Endodermal cell (in vitro differentiated cells): ENCODE data around the gene DYNLT2B. TPM values are rescaled to one million over a fixed set of nuclear protein-coding genes. Genes with fewer than 3 reads are reported as not detected.
A peak's percentile ranks its signal among the peaks of the same experiment; 100 is the strongest.

Source experiments
- DNase-seq: peaks from one replicate; pipeline ENCODE4 v3.0.0-alpha.2; 2017
- H3K27ac ChIP-seq: 2 replicates; pipeline ENCODE4 v1.5.1; 2013; ENCODE audit warnings: mild to moderate bottlenecking, low read depth, low read length, moderate library complexity
- H3K27me3 ChIP-seq: 2 replicates; pipeline ENCODE4 v1.6.1; 2013; ENCODE audit warnings: mild to moderate bottlenecking, low read length, moderate library complexity; ENCODE audit not compliant: insufficient read depth, control insufficient read depth, poor library complexity, severe bottlenecking
- H3K36me3 ChIP-seq: 2 replicates; pipeline ENCODE4 v1.7.0; 2013; ENCODE audit warnings: mild to moderate bottlenecking, low read length, moderate library complexity; ENCODE audit not compliant: control insufficient read depth, insufficient read depth
- H3K4me1 ChIP-seq: one replicate; pipeline ENCODE4 v1.7.0; 2013; ENCODE audit warnings: low read length; ENCODE audit not compliant: control insufficient read depth, insufficient read depth
- H3K4me3 ChIP-seq: 2 replicates; pipeline ENCODE4 v1.5.1; 2013; ENCODE audit warnings: mild to moderate bottlenecking, low read length, moderate library complexity
- H3K9ac ChIP-seq: 2 replicates; pipeline ENCODE4 v1.6.1; 2013; ENCODE audit warnings: mild to moderate bottlenecking, low read length, moderate library complexity; ENCODE audit not compliant: poor library complexity, severe bottlenecking; ENCODE audit errors: extremely low read depth
- H3K9me3 ChIP-seq: 2 replicates; pipeline ENCODE4 v1.6.1; 2013; ENCODE audit warnings: mild to moderate bottlenecking, low read length, moderate library complexity; ENCODE audit not compliant: control insufficient read depth
- H3K27ac Mint-ChIP-seq: 2 replicates; pipeline ENCODE4 v1.8.0; 2020; ENCODE audit warnings: mixed read lengths
- H3K27me3 Mint-ChIP-seq: 2 replicates; pipeline ENCODE4 v1.8.0; 2021; ENCODE audit warnings: mild to moderate bottlenecking, mixed read lengths; ENCODE audit not compliant: insufficient read depth
- H3K36me3 Mint-ChIP-seq: 2 replicates; pipeline ENCODE4 v1.8.0; 2020; ENCODE audit warnings: low read depth, mixed read lengths
- H3K4me1 Mint-ChIP-seq: 2 replicates; pipeline ENCODE4 v1.8.0; 2020; ENCODE audit warnings: mixed read lengths
- H3K4me3 Mint-ChIP-seq: 2 replicates; pipeline ENCODE4 v1.8.0; 2020; ENCODE audit warnings: mild to moderate bottlenecking, moderate library complexity, mixed read lengths
- H3K9me3 Mint-ChIP-seq: 2 replicates; pipeline ENCODE4 v1.8.0; 2020; ENCODE audit warnings: mild to moderate bottlenecking, mixed read lengths
- WGBS, 2 experiments: methylation state at CpG; one replicate each; pipeline versions ENCODE4 v1.1.5 to v1.1.7; 2013; ENCODE audit warnings: missing lambda C conversion rate in 2 of 2, mixed read lengths in 1 of 2; ENCODE audit not compliant: insufficient coverage in 1 of 2, insufficient read length in 1 of 2; 5-methylcytosine and 5-hydroxymethylcytosine counted together
- total RNA-seq, 2 donors: library from RNA; stranded (reverse); fragmentation: NEBNext Ultra II Directional in 1 of 2; extraction: Animal tissue kit (Norgen Biotek cat#: 25700) in 1 of 2; gene quantifications; 2 replicates in 1 of 2; 3 replicates in 1 of 2; pipeline ENCODE4 v1.2.1, GENCODE V29; 2021
- TF ChIP-seq, protein P1 (sequence below): fragments of 200-600 bp; sonication (generic); conservative IDR thresholded peaks from 2 replicates; pipeline ENCODE4 v1.5.0; 2021; ENCODE audit warnings: antibody characterized with exemption, mild to moderate bottlenecking

The DYNLT2B gene
- total RNA-seq, 2 donors from 2014 or later = 22.6 to 45.5 TPM

DNA sequence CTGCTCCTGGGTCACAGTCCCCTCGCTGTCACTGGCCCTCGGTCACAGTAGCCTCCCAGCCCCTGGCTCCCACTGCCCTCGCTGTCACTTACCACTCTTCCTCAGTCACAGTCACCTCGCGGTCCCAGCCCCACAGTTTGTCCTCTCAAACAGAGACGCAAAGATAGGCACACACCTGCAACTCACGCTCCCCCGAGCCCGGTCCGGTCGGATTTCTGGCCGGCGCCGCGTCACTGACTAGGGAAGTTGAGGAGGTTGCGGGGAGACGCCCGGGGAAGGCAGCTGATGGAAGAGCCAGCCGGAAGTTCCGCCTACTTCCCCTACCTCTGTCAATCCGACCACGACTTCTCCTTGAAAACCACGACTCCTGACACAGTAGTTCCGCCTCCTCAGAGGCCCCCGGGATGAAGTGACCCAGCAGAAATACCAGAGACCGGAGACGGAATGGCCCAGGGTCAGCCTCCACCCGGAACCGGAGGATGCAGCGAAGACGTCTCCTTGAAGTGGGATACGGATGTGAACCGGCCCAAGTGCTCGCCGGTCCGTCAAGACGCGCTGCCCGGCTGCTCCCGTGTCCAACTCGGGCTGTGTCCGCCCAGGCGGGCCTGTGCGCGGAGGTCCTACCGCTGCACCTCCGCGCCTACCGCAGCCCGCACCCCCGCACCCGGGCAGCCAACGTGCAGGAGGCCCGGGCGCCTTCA is 30.4 kb downstream of the DYNLT2B start, which contains the start of gene PCYT1A:
PCYT1A (minus strand) TSS at position 287 of the 701 bp plus-strand sequence. CDS start 17,195 bp downstream, outside the sequence.
- Mint-ChIP-seq H3K27ac (peak within 1 kb of the TSS; percentile 97), H3K4me1 (peaks cover 14% of the 10 kb centered on the region), H3K27me3 (no peaks in the 10 kb centered on the region), H3K4me3 (peak within 1 kb of the TSS; percentile 90), H3K9me3 (no peaks in the 10 kb centered on the region), H3K36me3 (no peaks in the 10 kb centered on the region)
- Histone ChIP-seq H3K27me3 (no peaks in the 10 kb centered on the region), H3K27ac (peak within 1 kb of the TSS; percentile 32), H3K36me3 (no peaks in the 10 kb centered on the region), H3K9ac (peak within 1 kb of the TSS; percentile 64), H3K9me3 (no peaks in the 10 kb centered on the region), H3K4me3 (peak within 1 kb of the TSS; percentile 86), H3K4me1 (no peaks in the 10 kb centered on the region)
- TF ChIP-seq, protein P1, sequence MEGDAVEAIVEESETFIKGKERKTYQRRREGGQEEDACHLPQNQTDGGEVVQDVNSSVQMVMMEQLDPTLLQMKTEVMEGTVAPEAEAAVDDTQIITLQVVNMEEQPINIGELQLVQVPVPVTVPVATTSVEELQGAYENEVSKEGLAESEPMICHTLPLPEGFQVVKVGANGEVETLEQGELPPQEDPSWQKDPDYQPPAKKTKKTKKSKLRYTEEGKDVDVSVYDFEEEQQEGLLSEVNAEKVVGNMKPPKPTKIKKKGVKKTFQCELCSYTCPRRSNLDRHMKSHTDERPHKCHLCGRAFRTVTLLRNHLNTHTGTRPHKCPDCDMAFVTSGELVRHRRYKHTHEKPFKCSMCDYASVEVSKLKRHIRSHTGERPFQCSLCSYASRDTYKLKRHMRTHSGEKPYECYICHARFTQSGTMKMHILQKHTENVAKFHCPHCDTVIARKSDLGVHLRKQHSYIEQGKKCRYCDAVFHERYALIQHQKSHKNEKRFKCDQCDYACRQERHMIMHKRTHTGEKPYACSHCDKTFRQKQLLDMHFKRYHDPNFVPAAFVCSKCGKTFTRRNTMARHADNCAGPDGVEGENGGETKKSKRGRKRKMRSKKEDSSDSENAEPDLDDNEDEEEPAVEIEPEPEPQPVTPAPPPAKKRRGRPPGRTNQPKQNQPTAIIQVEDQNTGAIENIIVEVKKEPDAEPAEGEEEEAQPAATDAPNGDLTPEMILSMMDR = no peak
- WGBS, 2 experiments = 0% methylated on average over 16 to 55 of the region's 55 CpGs
- DNase-seq = peak; percentile 97

DNA sequence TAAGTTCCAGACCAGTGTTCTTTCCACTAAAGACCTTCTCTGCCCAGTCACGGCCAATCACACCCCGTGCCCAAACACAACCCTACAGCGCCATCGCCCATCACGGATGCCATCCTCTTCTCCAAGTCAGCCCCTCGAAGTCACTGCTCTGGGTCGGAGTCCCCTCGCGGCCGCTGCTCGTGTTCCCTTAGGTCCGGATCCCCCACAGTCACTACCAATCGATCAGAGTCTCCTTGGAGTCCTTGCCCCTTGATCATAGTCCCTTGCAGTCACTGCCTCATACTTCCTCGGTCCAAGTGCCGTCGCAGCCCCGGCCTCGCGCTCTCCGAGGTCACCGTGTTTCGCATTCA is 31.0 kb downstream of the DYNLT2B start:
- peak overlapping the region; percentile 86 for H3K4me3 ChIP-seq
- WGBS, 2 experiments = 0 to 1% methylated on average over 14 to 22 of the region's 22 CpGs
- no peak for DNase-seq
- no peaks in the 10 kb centered on the region for H3K9me3 ChIP-seq
- H3K27ac ChIP-seq = no peak overlapping the region
- H3K27me3 Mint-ChIP-seq = no peaks in the 10 kb centered on the region
- H3K36me3 ChIP-seq = no peaks in the 10 kb centered on the region
- H3K4me1 ChIP-seq = no peaks in the 10 kb centered on the region
- peak overlapping the region; percentile 97 for H3K27ac Mint-ChIP-seq
- peak overlapping the region; percentile 64 for H3K9ac ChIP-seq
- H3K4me1 Mint-ChIP-seq = peaks cover 14% of the 10 kb centered on the region
- no peaks in the 10 kb centered on the region for H3K27me3 ChIP-seq
- H3K9me3 Mint-ChIP-seq = no peaks in the 10 kb centered on the region
- peak overlapping the region; percentile 90 for H3K4me3 Mint-ChIP-seq
- no peaks in the 10 kb centered on the region for H3K36me3 Mint-ChIP-seq
- TF ChIP-seq, protein P1 = no peak

DNA sequence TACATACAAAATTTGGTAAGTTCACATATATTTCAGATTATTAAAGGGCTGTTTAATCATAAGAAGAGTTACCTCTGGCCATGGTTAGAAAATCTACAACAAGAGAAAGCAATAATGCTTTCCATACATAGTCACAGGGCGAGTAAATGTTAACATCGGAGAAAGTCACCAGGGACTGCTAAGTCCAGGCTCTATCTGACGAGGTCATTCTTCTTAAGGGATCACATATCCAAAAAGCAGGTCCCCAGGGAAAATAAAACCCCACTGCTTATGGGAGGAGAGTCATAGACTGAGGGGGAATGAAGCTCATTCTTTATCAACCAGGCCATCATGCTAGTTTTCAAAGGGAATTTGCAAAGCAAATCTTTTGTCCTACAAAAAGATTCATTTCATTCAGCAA is 33.6 kb downstream of the DYNLT2B start:
- Mint-ChIP-seq H3K4me3 (no peak overlapping the region), H3K27ac (no peak overlapping the region), H3K27me3 (no peaks in the 10 kb centered on the region), H3K9me3 (no peaks in the 10 kb centered on the region), H3K4me1 (peaks cover 16% of the 10 kb centered on the region), H3K36me3 (no peaks in the 10 kb centered on the region)
- Histone ChIP-seq H3K4me3 (no peak overlapping the region), H3K27me3 (no peaks in the 10 kb centered on the region), H3K27ac (no peak overlapping the region), H3K9me3 (no peaks in the 10 kb centered on the region), H3K9ac (no peak overlapping the region), H3K36me3 (no peaks in the 10 kb centered on the region), H3K4me1 (no peaks in the 10 kb centered on the region)
- TF ChIP-seq, protein P1 = no peak
- WGBS, 2 experiments = 90% methylated on average over 3 of the region's 3 CpGs; no CpG with 5 or more reads in 1 of the 2 experiments
- DNase-seq = no peak
